GM18861 (cell line): ENCODE results near the gene OR1J2.

ENCODE experiments used
- ATAC-seq: cut with Tn5 transposase; IDR thresholded peaks from one replicate; pipeline ENCODE4 v1.9.1; 2021; ENCODE audit not compliant: unreplicated experiment

OR1J2 gene

GRCh38 chr9:122546196-122546595, 35.6 kb downstream of the OR1J2 start:
- no peak for ATAC-seq

- ATAC-seq = no peak
Observed at GRCh38 chr9:122551371-122551770, 40.8 kb downstream of the OR1J2 start.

- ATAC-seq = no peak
Observed at GRCh38 chr9:122552812-122553211, 42.2 kb downstream of the OR1J2 start, which contains the start of gene OR1N2. Gene OR1N2 (plus strand): TSS chr9:122553112. CDS start chr9:122553212, 100 bp downstream.
